ENCODE measurements around the gene PSMC2.

DNA sequence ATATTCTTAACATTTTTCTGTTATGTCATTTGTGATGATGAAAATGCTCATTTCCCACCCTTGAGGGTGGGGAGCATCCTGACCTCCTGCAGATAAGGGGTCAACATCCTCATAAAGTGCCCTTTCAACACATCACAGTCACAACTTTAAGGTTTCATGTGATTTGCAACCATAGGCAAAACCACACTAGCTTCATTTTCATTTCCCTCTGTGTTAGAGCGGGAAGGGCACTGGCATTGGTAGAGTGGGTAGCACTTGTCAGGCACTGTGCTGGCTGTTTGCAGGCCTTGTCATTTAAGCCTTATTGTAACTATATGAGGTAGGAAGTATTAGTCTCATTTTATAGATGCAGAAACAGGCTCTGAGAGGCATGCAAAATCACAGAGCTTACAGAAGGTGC is 39.8 kb downstream of the PSMC2 start:
- TF ChIP-seq, protein P1, sequence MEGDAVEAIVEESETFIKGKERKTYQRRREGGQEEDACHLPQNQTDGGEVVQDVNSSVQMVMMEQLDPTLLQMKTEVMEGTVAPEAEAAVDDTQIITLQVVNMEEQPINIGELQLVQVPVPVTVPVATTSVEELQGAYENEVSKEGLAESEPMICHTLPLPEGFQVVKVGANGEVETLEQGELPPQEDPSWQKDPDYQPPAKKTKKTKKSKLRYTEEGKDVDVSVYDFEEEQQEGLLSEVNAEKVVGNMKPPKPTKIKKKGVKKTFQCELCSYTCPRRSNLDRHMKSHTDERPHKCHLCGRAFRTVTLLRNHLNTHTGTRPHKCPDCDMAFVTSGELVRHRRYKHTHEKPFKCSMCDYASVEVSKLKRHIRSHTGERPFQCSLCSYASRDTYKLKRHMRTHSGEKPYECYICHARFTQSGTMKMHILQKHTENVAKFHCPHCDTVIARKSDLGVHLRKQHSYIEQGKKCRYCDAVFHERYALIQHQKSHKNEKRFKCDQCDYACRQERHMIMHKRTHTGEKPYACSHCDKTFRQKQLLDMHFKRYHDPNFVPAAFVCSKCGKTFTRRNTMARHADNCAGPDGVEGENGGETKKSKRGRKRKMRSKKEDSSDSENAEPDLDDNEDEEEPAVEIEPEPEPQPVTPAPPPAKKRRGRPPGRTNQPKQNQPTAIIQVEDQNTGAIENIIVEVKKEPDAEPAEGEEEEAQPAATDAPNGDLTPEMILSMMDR (IDR thresholded peaks at IDR 0.05), result no peak
- TF ChIP-seq POLR2A (IDR thresholded peaks at IDR 0.05), result no peak
